CMK (cell line): ENCODE data around the gene NCOA4.
"Not testable (repeated sequence)": the region's sequence is repeated elsewhere in the genome, so short reads cannot be mapped to it uniquely, and the experiment has no call there.

Experiments
- DNase-seq: peaks from one replicate; pipeline ENCODE4 v3.0.0-alpha.2; 2010; ENCODE audit warnings: low read depth

NCOA4 gene

GRCh38 chr10:45983538-45984186 is 46.8 kb downstream of the NCOA4 start:
- DNase-seq: not testable (repeated sequence)

DNA sequence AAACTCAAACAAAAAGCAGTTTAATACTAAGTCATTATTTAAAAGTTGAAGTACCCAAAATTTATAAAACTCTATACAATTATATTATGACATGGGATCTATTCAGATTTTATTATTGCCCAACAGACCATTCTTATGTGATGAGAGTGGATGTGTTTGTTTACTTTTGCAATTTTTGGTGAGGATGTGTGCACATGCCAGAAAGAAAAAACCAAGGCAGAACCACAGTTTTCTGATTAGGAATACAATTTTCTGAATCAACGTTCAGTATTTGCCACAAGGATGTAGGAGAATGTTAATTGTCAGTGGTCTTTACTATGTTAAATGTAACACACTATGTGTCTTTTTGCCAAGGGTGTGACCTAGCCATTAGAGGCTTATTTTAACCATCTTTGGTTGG is 49.1 kb downstream of the NCOA4 start:
- DNase-seq: not testable (repeated sequence)

DNA sequence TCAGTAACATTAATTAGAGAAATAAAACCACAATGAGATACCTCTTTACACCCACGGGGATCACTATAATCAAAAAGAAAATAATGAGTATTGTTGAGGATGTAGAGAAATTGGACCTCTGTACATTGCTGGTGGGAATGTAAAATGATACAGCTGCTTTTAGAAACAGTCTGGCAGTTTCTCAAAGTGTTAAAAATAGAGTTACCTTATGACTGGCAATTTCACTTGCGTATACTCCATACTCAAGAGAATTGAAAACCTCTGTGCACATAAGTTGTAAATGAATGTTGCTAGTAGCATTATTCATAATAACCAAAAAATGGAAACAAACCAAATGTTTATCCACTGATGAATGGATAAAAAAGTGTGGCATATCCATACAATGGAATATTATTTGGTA is 51.9 kb downstream of the NCOA4 start:
- not testable (repeated sequence) for DNase-seq

GRCh38 chr10:45974041-45974440 is 56.4 kb downstream of the NCOA4 start:
- not testable (repeated sequence) for DNase-seq

DNA sequence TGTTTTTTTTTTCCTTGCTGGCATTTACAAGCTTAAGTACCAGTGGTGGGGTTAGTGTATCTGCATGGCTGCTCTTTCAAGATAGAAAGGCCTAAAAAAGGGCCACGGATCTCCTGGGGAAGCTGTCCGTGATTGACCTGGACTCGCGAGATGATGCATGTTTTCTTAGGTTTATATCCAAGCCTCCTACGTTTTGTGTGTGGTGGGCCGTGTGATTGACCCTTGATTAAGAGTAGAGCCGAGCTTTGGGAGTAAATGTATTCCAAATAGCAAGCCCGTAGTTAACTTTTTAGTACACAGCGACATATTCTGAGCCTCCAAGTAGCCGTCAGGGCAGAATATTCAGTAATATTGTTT is 57.6 kb downstream of the NCOA4 start:
- DNase-seq: not testable (repeated sequence)

GRCh38 chr10:45972106-45972812 is 58.2 kb downstream of the NCOA4 start, which contains the start of gene TIMM23:
TSS of gene TIMM23 (plus strand) at chr10:45972489. CDS start at chr10:45972625, 136 bp downstream.
- DNase-seq: peak; percentile 63

DNA sequence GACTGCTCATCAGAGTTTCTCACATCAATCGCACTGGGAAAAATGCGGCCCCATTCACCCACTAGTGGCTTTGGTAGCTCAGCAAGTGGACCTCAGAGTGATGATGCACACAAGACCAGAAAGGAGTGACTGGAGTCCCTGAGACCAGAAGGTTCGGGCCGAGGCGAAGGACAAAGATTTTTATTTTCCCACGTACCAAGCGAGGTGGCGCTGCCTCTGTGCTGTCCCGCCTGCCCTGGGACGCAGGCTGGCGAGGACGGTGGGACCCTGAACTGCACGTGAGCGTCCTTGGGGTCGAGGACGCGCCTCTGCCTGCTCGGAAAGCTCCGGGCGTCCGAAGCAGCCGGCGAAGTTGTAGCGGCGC is 58.7 kb downstream of the NCOA4 start:
- not testable (repeated sequence) for DNase-seq

DNA sequence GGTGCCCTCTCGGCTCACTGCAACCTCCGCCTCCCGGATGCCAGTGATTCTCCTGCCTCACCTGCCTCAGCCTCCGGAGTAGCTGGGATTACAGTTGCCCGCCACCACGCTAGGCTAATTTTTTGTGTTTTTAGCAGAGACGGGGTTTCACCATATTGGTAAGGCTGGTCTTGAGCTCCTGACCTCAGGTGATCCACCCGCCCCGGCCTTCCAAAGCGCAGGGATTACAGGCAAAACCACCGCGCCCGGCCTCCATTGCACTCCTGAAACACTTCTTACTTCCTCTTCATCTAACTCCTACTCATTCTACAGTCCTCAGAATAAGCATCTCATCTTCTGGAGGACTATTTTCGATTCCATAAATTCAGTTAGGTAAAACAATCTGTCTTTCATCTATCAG is 59.4 kb downstream of the NCOA4 start:
- not testable (repeated sequence) for DNase-seq

DNA sequence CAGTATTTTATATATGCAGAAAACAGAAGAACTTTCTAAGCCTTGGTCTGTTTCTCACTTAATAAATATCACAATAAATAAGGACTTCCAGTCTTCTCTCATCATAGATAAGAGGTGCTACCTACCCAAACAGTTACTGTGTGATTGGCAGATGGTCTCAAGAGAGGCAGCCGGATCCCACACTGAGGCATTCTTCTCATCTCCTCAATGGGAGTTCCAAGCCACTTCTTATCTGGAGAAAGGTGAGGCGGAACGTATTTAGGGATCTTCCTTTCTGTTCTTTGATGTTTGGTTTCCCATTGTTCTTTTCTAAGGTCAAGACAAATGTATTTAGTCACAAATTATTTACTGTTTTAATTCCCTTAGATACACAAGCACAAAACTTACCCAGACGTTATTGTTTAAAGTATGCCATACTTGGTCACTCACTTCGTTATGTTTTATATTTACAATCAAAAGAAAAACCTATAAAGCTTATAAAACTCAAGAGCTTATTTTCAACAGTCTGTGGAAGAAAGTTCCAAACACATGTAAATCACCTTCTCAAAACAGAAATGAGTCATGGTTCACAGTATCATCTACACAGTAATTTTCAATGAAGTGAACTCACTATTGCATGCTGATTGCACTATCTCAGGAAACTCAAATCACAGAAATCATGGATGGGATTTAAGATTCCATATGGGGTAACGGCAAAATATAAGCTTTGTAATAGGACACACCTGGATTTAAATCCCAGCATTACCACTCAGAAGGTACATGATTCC is 67.6 kb downstream of the NCOA4 start:
- not testable (repeated sequence) for DNase-seq

DNA sequence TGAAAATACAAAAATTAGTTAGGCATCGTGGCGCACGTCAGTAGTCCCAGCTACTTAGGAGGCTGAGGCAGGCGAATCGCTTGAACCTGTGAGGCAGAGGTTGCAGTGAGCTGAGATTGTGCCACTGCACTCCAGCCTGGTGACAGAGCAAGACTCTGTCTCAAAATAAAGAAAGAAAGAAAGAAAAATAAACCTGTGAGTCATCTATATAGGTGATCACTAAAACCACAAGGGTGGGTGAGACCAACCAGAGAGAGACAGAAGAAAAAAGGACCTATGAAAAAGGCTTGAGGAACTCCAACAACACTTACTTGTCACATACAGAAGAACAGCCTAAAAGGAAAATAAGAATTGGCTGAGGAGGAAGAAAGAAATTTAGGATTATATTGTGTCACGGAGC is 72.5 kb downstream of the NCOA4 start:
- not testable (repeated sequence) for DNase-seq

GRCh38 chr10:45956634-45957033 is 73.8 kb downstream of the NCOA4 start:
- not testable (repeated sequence) for DNase-seq
